K562 (cell line): ENCODE measurements around the gene DUSP10. TPM values are rescaled to one million over a fixed set of nuclear protein-coding genes. Genes with fewer than 3 reads are reported as not detected.

Experiments used
- ATF7 ChIP-seq: fragments of 450-650 bp; IDR thresholded peaks from 2 replicates; pipeline ENCODE4 v1.7.1; 2014; ENCODE audit warnings: mild to moderate bottlenecking, moderate library complexity
- FOXJ2 ChIP-seq: fragments of 200-800 bp; sonication (Bioruptor generic); IDR thresholded peaks from 2 replicates; pipeline ENCODE4 v1.6.1; 2016; ENCODE audit warnings: missing genetic modification characterization, missing compliant biosample characterization
- FOXO4 ChIP-seq: fragments of 450-650 bp; formaldehyde crosslinking; IDR thresholded peaks from 2 replicates; pipeline ENCODE4 v1.4.0; 2020; ENCODE audit warnings: mild to moderate bottlenecking, moderate library complexity
- HNRNPH1 ChIP-seq: fragments of 200-400 bp; formaldehyde crosslinking; optimal IDR thresholded peaks from 2 replicates; pipeline ENCODE3; 2017; ENCODE audit warnings: low read depth, mild to moderate bottlenecking, low read length, moderate library complexity
- MCM7 ChIP-seq, 2 experiments: fragments of 450-650 bp; IDR thresholded peaks; 2 replicates each; pipeline ENCODE4 v1.6.1; 2016 to 2018
- MEF2D ChIP-seq: conservative IDR thresholded peaks from 2 replicates; pipeline ENCODE4 v1.6.1; 2016; ENCODE audit warnings: low read depth, missing genetic modification characterization, missing compliant biosample characterization
- MGA ChIP-seq: fragments of 450-650 bp; IDR thresholded peaks from 2 replicates; pipeline ENCODE4 v1.6.1; 2016; ENCODE audit warnings: mild to moderate bottlenecking, moderate library complexity
- MXI1 ChIP-seq: IDR thresholded peaks from 2 replicates; pipeline ENCODE4 v1.6.1; 2011; ENCODE audit warnings: low read depth, mild to moderate bottlenecking, improper control_type of control experiment, low read length
- NELFE ChIP-seq: IDR thresholded peaks from 2 replicates; pipeline ENCODE4 v1.6.1; 2011; ENCODE audit warnings: mild to moderate bottlenecking; ENCODE audit not compliant: insufficient read depth, insufficient read length
- SOX6 ChIP-seq: fragments of 450-650 bp; IDR thresholded peaks from 2 replicates; pipeline ENCODE4 v1.6.1; 2014; ENCODE audit warnings: mild to moderate bottlenecking
- TAF1 ChIP-seq: IDR thresholded peaks from 2 replicates; pipeline ENCODE4 v1.6.1; 2011; ENCODE audit warnings: mild to moderate bottlenecking, low read length, moderate library complexity; ENCODE audit not compliant: insufficient read depth, control insufficient read depth, severe bottlenecking; ENCODE audit errors: extremely low read depth
- ZBTB34 ChIP-seq: fragments of 250-450 bp; sonication (Bioruptor Pico); IDR thresholded peaks from 2 replicates; pipeline ENCODE4 v1.8.0; 2021; ENCODE audit warnings: mild to moderate bottlenecking, moderate library complexity
- ZNF384 ChIP-seq: IDR thresholded peaks from 2 replicates; pipeline ENCODE4 v1.6.1; 2012; ENCODE audit warnings: low read depth, low read length, improper control_type of control experiment
- ZNF584 ChIP-seq: fragments of 200-800 bp; sonication (Bioruptor generic); IDR thresholded peaks from 2 replicates; pipeline ENCODE4 v1.6.1; 2016; ENCODE audit warnings: low read depth, mild to moderate bottlenecking, missing genetic modification characterization, missing compliant biosample characterization
- ZNF668 ChIP-seq: fragments of 250-450 bp; sonication (Bioruptor Pico); IDR thresholded peaks from 2 replicates; pipeline ENCODE4 v1.8.0; 2022; ENCODE audit warnings: mild to moderate bottlenecking, inconsistent platforms
- polyA plus RNA-seq, 8 experiments: library from polyadenylated mRNA; depleted of rRNA in 4 of 8; stranded (reverse) in 5 of 8; unstranded in 3 of 8; fragments of >200 nt; fragmentation: Nextera tagmentation in 2 of 8; fragmentation: Illumina TruSeq in 1 of 8; extraction: Ambion mirVana in 2 of 8; extraction: Trizol in 1 of 8; gene quantifications; 2 replicates each; pipeline versions ENCODE4 v1.2.1 to v1.2.3, GENCODE V29; 2011 to 2014; ENCODE audit warnings: inconsistent platforms in 1 of 8, missing spikeins in 1 of 8
- total RNA-seq, 7 experiments: library from RNA; depleted of rRNA in 6 of 7; stranded (reverse); fragments of >200 nt in 6 of 7; fragmentation: Illumina TruSeq in 2 of 7; extraction: Trizol in 2 of 7; gene quantifications; 2 replicates each; pipeline versions ENCODE4 v1.2.1 to v1.2.3, GENCODE V29; 2011 to 2021; ENCODE audit warnings: low replicate concordance in 1 of 7

DUSP10 gene
- total and polyA plus RNA-seq, 9 of the 15 experiments (the other 6 are each of a cell fraction or from before 2014, with no cell fraction given): 1.7 to 8.3 (median 6.1) TPM

GRCh38 chr1:221708987-221709386 is 32.9 kb downstream of the DUSP10 start (continued):
- TF ChIP-seq FOXO4 (no peak), ZNF584 (CRISPR knock-in tag) (0 out of 2 replicates have a peak, but pooled peaks have one; percentile 7), MEF2D (peak; percentile 41; the same call in 1 of the 2 replicates), TAF1 (no peak), ZNF384 (no peak), SOX6 (peak; percentile 30; the same call in 1 of the 2 replicates), MXI1 (peak; percentile 45), NELFE (no peak), ATF7 (peak; percentile 68; the same call in 1 of the 2 replicates), FOXJ2 (tag) (peak; percentile 95), HNRNPH1 (no peak), MGA (peak; percentile 6; the same call in 1 of the 2 replicates), ZNF668 (CRISPR knock-in tag) (peak; percentile 45; the same call in 1 of the 2 replicates), MCM7 (IDR thresholded peaks at IDR 0.05) (no peak), ZBTB34 (CRISPR knock-in tag) (0 out of 2 replicates have a peak, but pooled peaks have one; percentile 18)
